Endothelial cell of umbilical vein (primary cell): Measurements from ENCODE around the gene EFR3B. TPM values are rescaled to one million over a fixed set of nuclear protein-coding genes. Genes with fewer than 3 reads are reported as not detected.

Experiments
- BruUV-seq: library from RNA; stranded (reverse); fragments of 400-500 nt; replicated peaks from 2 replicates; lab custom pipeline; 2021; lab: Mats Ljungman, UMichigan
- CTCF ChIA-PET: fragments of 300-600, 350-600 bp; sonication (Branson Sonifier 250); formaldehyde crosslinking; loops from one replicate; lab custom pipeline; 2021; ENCODE audit warnings: antibody characterized with exemption, inconsistent platforms; lab: Charles Lee
- POLR2A ChIA-PET: fragments of 300-600, 350-600 bp; sonication (Branson Sonifier 250); formaldehyde crosslinking; loops from one replicate; lab custom pipeline; 2021; ENCODE audit warnings: antibody characterized with exemption, inconsistent platforms; lab: Charles Lee
- DNase-seq: peaks from one replicate; pipeline ENCODE4 v3.0.0-alpha.2; 2011; ENCODE audit warnings: low read depth, low spot score
- FAIRE-seq: peaks from 2 replicates; lab custom pipeline; 2011; peaks lifted over from hg19 to GRCh38; lab: Jason Lieb, UNC
- H2AFZ ChIP-seq: 2 replicates; pipeline ENCODE4 v1.6.0; 2012; ENCODE audit warnings: low read depth, low read length, control low read depth, inconsistent platforms
- H3K27ac ChIP-seq: 2 replicates; pipeline ENCODE4 v1.5.1; 2011; ENCODE audit warnings: low read depth, mild to moderate bottlenecking, control low read depth, low read length, moderate library complexity; ENCODE audit not compliant: insufficient read depth
- H3K27me3 ChIP-seq, 2 experiments: 2 replicates each; pipeline versions ENCODE4 v1.6.0 to v1.6.1; 2011; ENCODE audit warnings: low read length in 2 of 2, mixed read lengths in 1 of 2; ENCODE audit not compliant: control insufficient read depth in 2 of 2, insufficient read depth in 2 of 2
- H3K36me3 ChIP-seq, 2 experiments: 2 replicates in 1 of 2; 3 replicates in 1 of 2; pipeline ENCODE4 v1.5.1; 2011; ENCODE audit warnings: low read length in 2 of 2, mild to moderate bottlenecking in 1 of 2, moderate library complexity in 1 of 2; ENCODE audit not compliant: control insufficient read depth in 2 of 2, insufficient read depth in 2 of 2; ENCODE audit errors: extremely low read depth in 1 of 2
- H3K4me1 ChIP-seq: 3 replicates; pipeline ENCODE4 v1.5.1; 2011; ENCODE audit warnings: mild to moderate bottlenecking, low read length; ENCODE audit not compliant: control insufficient read depth, insufficient read depth; ENCODE audit errors: extremely low read depth
- H3K4me2 ChIP-seq: 2 replicates; pipeline ENCODE4 v1.6.1; 2011; ENCODE audit warnings: low read length, control low read depth, mixed read lengths; ENCODE audit not compliant: insufficient read depth
- H3K4me3 ChIP-seq, 3 experiments: fragments of 200-600 bp in 1 of 3; sonication (generic), shearing (Covaris generic) in 1 of 3; replicated peaks in 1 of 3; 2 replicates each; pipeline ENCODE4 v1.5.1; 2011 to 2016; ENCODE audit warnings: control low read depth in 3 of 3, low read length in 3 of 3, mild to moderate bottlenecking in 2 of 3, inconsistent platforms in 1 of 3, low read depth in 1 of 3, moderate library complexity in 1 of 3; ENCODE audit not compliant: insufficient read depth in 1 of 3
- H3K79me2 ChIP-seq: 2 replicates; pipeline ENCODE4 v1.6.0; 2012; ENCODE audit warnings: low read length, inconsistent platforms; ENCODE audit not compliant: control insufficient read depth, insufficient read depth
- H3K9ac ChIP-seq: replicated peaks from 2 replicates; pipeline ENCODE3; 2011; ENCODE audit warnings: low read length, control low read depth; ENCODE audit not compliant: insufficient read depth; ENCODE audit errors: extremely low read depth
- H3K9me1 ChIP-seq: replicated peaks from 3 replicates; pipeline ENCODE4 v1.6.0; 2011; ENCODE audit warnings: mild to moderate bottlenecking, low read length; ENCODE audit not compliant: control insufficient read depth, insufficient read depth; ENCODE audit errors: extremely low read depth
- H3K9me3 ChIP-seq: replicated peaks from 2 replicates; pipeline ENCODE4 v1.5.1; 2012; ENCODE audit warnings: low read length, inconsistent platforms; ENCODE audit not compliant: control insufficient read depth, insufficient read depth
- H4K20me1 ChIP-seq: replicated peaks from 2 replicates; pipeline ENCODE3; 2011; ENCODE audit warnings: mild to moderate bottlenecking, low read length; ENCODE audit not compliant: control insufficient read depth, insufficient read depth; ENCODE audit errors: extremely low read depth
- CTCF ChIP-seq, 2 donors: IDR thresholded peaks; 1 replicate in 1 of 2; 2 replicates in 1 of 2; pipeline ENCODE4 v1.5.1; 2011; ENCODE audit warnings: low read length in 2 of 2, mild to moderate bottlenecking in 2 of 2, moderate library complexity in 2 of 2, control low read depth in 1 of 2, inconsistent platforms in 1 of 2, low read depth in 1 of 2; ENCODE audit not compliant: insufficient read depth in 1 of 2; ENCODE audit errors: extremely low read depth in 1 of 2
- EZH2 ChIP-seq: IDR thresholded peaks from 2 replicates; pipeline ENCODE4 v1.6.1; 2012; ENCODE audit warnings: borderline replicate concordance, low read depth, mild to moderate bottlenecking, moderate library complexity, low read length, inconsistent platforms; ENCODE audit not compliant: severe bottlenecking
- FOS ChIP-seq: IDR thresholded peaks from 2 replicates; pipeline ENCODE4 v1.6.1; 2011; ENCODE audit warnings: mild to moderate bottlenecking, low read length, moderate library complexity, borderline replicate concordance; ENCODE audit not compliant: insufficient read depth
- GATA2 ChIP-seq: IDR thresholded peaks from 2 replicates; pipeline ENCODE4 v1.7.0; 2011; ENCODE audit warnings: low read depth, mild to moderate bottlenecking, moderate library complexity, mixed read lengths, low read length; ENCODE audit not compliant: insufficient read length, insufficient read depth
- JUN ChIP-seq: IDR thresholded peaks from 2 replicates; pipeline ENCODE4 v1.6.1; 2011; ENCODE audit warnings: borderline replicate concordance, low read depth; ENCODE audit not compliant: insufficient read length, insufficient read depth
- MYC ChIP-seq: IDR thresholded peaks from one replicate; pipeline ENCODE4 v1.6.1; 2011; ENCODE audit warnings: mild to moderate bottlenecking, low read depth, low read length
- POLR2A ChIP-seq: IDR thresholded peaks from 2 replicates; pipeline ENCODE4 v1.6.1; 2012; ENCODE audit warnings: low read depth, mild to moderate bottlenecking, control low read depth, low read length
- POLR2AphosphoS5 ChIP-seq: IDR thresholded peaks from 2 replicates; pipeline ENCODE4 v1.6.1; 2012; ENCODE audit warnings: low read depth, mild to moderate bottlenecking, control low read depth, low read length, moderate library complexity; ENCODE audit not compliant: insufficient read depth
- dilution Hi-C: fragments of 300-500 bp; cut with MboI; formaldehyde crosslinking; loops from one replicate; pipeline ENCODE4 v1.15.0; 2019; ENCODE audit warnings: low sequenced_read_pairs; ENCODE audit not compliant: extremely low pct_ligation_motif_present
- intact Hi-C: fragments of 100-400 bp; cut with micrococcal nuclease; formaldehyde crosslinking; loops from one replicate; pipeline ENCODE4 v1.10.0; 2022
- polyA plus RNA-seq, 4 experiments: library from polyadenylated mRNA; depleted of rRNA in 3 of 4; stranded (reverse) in 3 of 4; unstranded in 1 of 4; fragments of >200 nt; gene quantifications; 2 replicates each; pipeline versions ENCODE4 v1.2.1 to v1.2.3, GENCODE V29; 2011 to 2012; ENCODE audit warnings: missing spikeins in 1 of 4
- total RNA-seq: library from RNA; stranded (reverse); gene quantifications from 2 replicates; pipeline ENCODE4 v1.2.3, GENCODE V29; 2021
- TF ChIP-seq, protein P1 (sequence below): IDR thresholded peaks from 2 replicates; pipeline ENCODE4 v1.6.1; 2011; ENCODE audit not compliant: insufficient read depth, insufficient read length

Gene EFR3B
- total and polyA plus RNA-seq, 2 donors (not counting 3 experiments of a cell fraction or from before 2014, with no cell fraction given): 0.15 to 0.77 TPM

DNA sequence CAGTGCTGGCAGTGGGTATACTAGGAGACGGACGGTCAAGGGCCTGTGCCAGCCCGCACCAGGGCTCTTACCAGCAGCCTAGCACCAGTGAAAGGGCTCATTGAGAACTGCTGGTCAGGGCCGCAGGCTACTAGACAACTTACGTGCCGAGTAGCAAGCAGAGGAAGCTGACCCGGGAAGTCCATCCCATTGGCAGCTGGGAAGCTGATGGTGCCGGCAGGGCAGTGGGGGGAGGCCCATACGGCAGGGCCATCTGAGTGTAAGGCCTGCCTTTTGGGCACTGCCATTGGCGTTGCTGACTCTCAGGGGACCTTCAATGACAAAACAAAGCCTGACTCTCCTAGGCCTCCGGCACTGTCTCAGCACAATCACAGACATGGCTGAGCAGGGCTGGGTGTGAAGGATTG is 20.6 kb downstream of the EFR3B start:
- no peaks in the 10 kb centered on the region for H3K4me1 ChIP-seq
- DNase-seq: no peak
- H3K4me2 ChIP-seq: no peak overlapping the region
- ChIA-PET CTCF (no interaction called here), POLR2A (no interaction called here)
- no peak for FAIRE-seq
- H3K9me1 ChIP-seq: no peaks in the 10 kb centered on the region
- H2AFZ ChIP-seq: no peak overlapping the region
- TF ChIP-seq EZH2 (no peak), GATA2 (no peak), CTCF (IDR thresholded peaks at IDR 0.05; ENCODE audit: extremely low read depth in 1 of 2, insufficient read depth in 1 of 2, low read depth in 1 of 2, low read length in 2 of 2) (no peak), POLR2A (no peak), MYC (no peak), FOS (no peak), JUN (no peak), POLR2AphosphoS5 (no peak)
- TF ChIP-seq, protein P1, sequence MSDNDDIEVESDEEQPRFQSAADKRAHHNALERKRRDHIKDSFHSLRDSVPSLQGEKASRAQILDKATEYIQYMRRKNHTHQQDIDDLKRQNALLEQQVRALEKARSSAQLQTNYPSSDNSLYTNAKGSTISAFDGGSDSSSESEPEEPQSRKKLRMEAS: no peak
- no peaks in the 10 kb centered on the region for H3K27me3 ChIP-seq
- H3K79me2 ChIP-seq: no peaks in the 10 kb centered on the region
- no peak overlapping the region for H3K27ac ChIP-seq
- H4K20me1 ChIP-seq: no peaks in the 10 kb centered on the region
- no peak overlapping the region for H3K4me3 ChIP-seq
- H3K9me3 ChIP-seq: no peaks in the 10 kb centered on the region
- intact Hi-C loops: no loop called here
- no TSS peak for BruUV-seq
- H3K36me3 ChIP-seq: no peaks in the 10 kb centered on the region
- dilution Hi-C loops: no loop called here
- no peak overlapping the region for H3K9ac ChIP-seq
